A204.1 (cell line): Measurements from ENCODE around the gene STK11IP.

Experiments used
- FAIRE-seq: peaks from 2 replicates; lab custom pipeline; 2012; peaks lifted over from hg19 to GRCh38; lab: Jason Lieb, UNC

The STK11IP gene

GRCh38 chr2:219562049-219563020 is 35.3 kb upstream of the STK11IP start:
- no peak for FAIRE-seq

DNA sequence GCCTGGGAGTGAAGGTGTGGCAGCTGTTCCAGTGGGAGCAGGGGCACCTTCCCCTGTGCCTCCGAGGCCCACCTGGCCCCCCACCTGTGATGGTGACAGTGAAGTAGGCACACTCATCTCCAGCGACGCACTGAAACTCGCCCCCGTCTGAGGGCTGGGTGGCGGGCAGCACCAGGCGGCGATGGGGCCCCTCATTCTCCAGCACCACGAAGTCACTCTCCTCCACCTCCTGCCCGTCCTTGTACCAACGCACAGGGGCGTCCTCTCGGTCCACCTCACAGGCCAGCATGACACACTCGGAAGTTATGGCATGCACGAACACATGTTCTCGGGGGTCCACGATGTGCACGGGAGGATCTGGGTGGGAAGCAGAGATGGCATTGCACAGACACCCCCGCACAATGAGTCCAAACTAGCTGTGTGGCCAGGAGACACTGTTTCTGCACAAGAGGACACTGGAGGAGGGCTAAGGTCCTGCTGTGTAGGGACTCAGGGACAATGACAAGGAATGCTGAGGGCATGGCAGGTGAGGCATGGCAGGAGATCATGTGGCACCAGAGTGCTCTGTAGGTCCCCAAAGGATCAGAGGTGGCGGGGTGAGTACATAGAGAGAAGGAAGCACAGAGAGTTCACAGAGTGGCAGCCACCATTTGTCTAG is 34.3 kb upstream of the STK11IP start:
- no peak for FAIRE-seq

DNA sequence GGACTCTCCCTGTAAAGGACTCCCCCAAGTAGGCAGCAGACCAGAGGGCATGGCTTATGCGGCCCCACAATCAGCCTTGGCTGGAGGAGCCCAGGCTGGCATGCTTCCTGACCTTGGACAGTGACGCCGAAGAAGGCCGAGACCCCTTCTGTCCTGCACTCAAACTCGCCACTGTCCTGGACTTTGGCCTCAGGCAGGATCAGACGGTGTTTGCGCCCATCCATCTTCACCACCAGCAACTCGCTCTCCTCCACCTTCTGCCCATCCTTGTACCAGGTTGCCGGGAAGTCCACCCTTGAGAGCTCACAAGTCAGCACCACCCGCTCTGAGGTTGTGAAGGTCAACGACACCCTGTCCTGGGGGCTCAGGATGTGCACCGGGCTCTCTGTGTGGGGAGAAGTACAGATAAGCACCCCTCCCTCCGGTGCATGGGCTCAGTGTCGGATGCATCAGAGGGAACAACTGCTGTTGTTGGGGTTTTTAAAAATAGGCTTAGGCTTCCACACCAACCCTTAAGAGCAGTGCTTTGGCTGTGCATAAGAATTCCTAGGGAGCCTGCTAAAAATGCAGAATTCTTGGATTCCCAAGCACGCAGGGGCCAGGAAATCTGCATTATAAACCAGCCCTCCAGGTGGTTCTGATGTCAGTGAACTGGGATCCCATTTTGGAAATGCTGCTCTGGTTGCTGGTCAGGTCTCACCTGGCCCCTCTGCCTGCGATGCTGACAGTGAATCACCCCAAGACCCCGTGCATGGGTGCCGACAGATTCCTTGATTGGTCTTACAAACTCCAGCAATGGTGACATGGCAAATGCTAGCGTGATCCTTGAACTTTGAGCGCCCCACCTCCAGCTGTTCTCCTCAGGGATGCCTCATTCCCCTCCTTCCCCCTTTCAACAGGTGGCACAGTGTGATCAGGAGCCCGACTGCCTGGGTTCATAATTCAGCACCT is 32.3 kb upstream of the STK11IP start:
- no peak for FAIRE-seq

DNA sequence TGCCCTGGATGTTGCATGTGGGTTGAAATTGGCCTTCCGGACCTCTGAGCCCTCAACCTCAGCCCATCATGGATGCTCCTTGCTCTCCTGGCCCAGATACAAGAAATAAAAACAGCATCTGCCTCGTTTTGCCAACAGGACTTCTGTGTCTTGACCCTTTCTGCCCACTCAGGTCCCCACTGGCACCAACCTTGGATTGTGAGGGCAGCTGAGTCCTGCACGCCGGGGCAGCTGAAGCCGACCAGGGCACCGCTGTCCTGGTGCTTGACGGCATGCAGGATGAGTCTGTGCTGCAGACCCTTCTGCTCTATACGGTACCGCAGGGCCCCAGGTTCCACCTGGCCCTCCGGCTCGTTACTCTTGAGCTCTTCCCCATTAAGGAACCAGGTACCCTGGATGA is 31.0 kb upstream of the STK11IP start:
- no peak for FAIRE-seq

GRCh38 chr2:219567131-219567530 is 30.5 kb upstream of the STK11IP start:
- no peak for FAIRE-seq

GRCh38 chr2:219567791-219568361 is 29.8 kb upstream of the STK11IP start:
- FAIRE-seq, result no peak

- no peak for FAIRE-seq
Measured at GRCh38 chr2:219569041-219569440, 28.6 kb upstream of the STK11IP start.

DNA sequence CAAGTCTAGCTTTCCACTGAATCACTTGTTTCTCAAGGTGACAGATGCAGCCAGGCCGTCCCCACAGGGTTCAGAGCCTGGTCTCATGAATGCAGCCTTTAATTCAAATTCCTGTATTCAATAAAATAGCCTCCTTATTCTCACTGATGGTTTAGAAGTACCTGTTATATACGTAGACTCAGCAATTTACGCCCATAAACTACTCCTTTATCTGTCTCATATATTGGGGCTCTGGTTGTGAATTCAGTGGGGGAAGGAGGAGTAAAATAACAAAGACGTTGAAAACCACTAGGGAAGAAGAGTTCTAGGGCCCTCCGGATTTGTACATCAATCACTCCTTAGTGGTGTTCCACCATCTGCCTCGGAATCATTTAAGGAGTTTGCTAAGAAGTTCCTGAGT is 28.0 kb upstream of the STK11IP start:
- no peak for FAIRE-seq

GRCh38 chr2:219570194-219570923 is 27.3 kb upstream of the STK11IP start:
- no peak for FAIRE-seq

DNA sequence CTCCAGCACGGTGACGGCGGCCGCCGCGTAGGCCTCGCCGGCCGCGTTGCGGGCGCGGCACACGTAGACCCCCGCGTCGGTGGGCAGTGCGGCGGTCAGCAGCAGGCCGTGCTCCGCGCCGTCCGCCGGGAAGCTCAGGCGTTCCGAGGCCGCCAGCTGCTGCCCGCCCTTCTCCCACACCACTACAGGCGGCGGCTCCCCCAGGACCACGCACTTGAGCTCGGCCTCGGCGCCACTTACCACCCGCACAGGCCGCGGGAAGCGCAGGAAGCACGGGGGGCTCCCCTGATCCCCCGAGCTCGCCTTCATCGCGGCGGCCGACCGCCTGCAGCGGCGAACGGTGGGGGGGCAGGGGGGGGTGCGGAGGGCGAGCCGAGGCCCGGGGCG is 26.7 kb upstream of the STK11IP start:
- FAIRE-seq, result no peak

GRCh38 chr2:219571311-219572236 is 26.1 kb upstream of the STK11IP start, which contains the start of gene OBSL1:
OBSL1 (minus strand) TSS chr2:219571539; CDS start chr2:219571232, 307 bp downstream.
- FAIRE-seq, result no peak

GRCh38 chr2:219572237-219573001 is 25.2 kb upstream of the STK11IP start, which contains the start of gene INHA:
INHA (plus strand) TSS chr2:219572310; CDS start chr2:219572375, 65 bp downstream.
- no peak for FAIRE-seq

- FAIRE-seq, result no peak
Measured at GRCh38 chr2:219573166-219573565, 24.5 kb upstream of the STK11IP start.

- FAIRE-seq, result no peak
Measured at GRCh38 chr2:219574484-219575311, 23.0 kb upstream of the STK11IP start.

GRCh38 chr2:219575566-219576504 is 21.8 kb upstream of the STK11IP start:
- no peak for FAIRE-seq

GRCh38 chr2:219576505-219577388 is 20.9 kb upstream of the STK11IP start:
- no peak for FAIRE-seq
